ENCODE results near the gene C4orf51. TPM values are rescaled to one million over a fixed set of nuclear protein-coding genes. Genes with fewer than 3 reads are reported as not detected.

The C4orf51 gene
- total and polyA plus RNA-seq, 2 of the 4 experiments (the other 2 are of a cell fraction): not detected

DNA sequence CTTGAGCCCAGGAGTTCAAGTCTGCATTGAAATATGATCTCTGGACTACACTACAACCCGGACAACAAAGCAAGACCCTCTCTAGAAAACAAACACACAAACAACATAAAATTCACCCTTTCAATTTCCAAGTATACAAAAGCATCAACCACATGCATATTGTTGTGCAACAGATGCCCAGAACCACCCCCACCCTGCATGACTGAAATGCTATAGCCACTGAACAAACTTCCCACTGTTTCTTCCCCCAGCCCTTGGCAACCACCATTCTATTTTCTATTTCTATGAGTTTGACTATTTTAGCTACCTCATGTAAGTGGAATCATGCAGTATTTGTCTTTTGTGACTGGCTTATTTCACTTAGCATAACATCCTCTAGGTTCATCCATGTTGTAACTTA lies 14.2 kb upstream of the C4orf51 start:
- Histone ChIP-seq H3K9ac (ENCODE audit: low read depth, low read length) (no peak overlapping the region), H3K4me2 (ENCODE audit: low read depth, low read length) (no peak overlapping the region), H2BK5ac (ENCODE audit: low read depth, low read length, poor library complexity, severe bottlenecking) (no peak overlapping the region), H3K4ac (ENCODE audit: low read depth, low read length) (no peak overlapping the region), H2AK5ac (ENCODE audit: low read depth, low read length) (no peak overlapping the region), H3K9me1 (ENCODE audit: insufficient read depth, low read length) (no peaks in the 10 kb centered on the region), H4K5ac (ENCODE audit: low read depth, low read length) (no peak overlapping the region), H2AFZ (replicated peaks; ENCODE audit: low read length, poor library complexity) (no peak overlapping the region), H3K4me1 (ENCODE audit: control insufficient read depth, insufficient read depth, low read length) (no peaks in the 10 kb centered on the region), H2BK20ac (ENCODE audit: low read depth, low read length) (no peak overlapping the region), H3K27ac (ENCODE audit: insufficient read depth, low read length) (no peak overlapping the region), H3K27me3 (ENCODE audit: control insufficient read depth, insufficient read depth, low read length) (no peaks in the 10 kb centered on the region), H3K9me3 (ENCODE audit: control insufficient read depth, insufficient read depth, low read length) (no peaks in the 10 kb centered on the region), H3K18ac (ENCODE audit: low read depth, low read length) (no peak overlapping the region), H3K36me3 (ENCODE audit: control insufficient read depth, insufficient read depth, low read length) (no peaks in the 10 kb centered on the region), H4K8ac (ENCODE audit: low read depth in 2 of 2, low read length in 2 of 2) (no peak overlapping the region), H3K23ac (ENCODE audit: low read depth, low read length) (no peak overlapping the region), H3K56ac (ENCODE audit: extremely low read depth, insufficient read depth, low read length) (no peak overlapping the region), H3K14ac (replicated peaks; ENCODE audit: low read depth, low read length) (no peak overlapping the region), H4K91ac (ENCODE audit: insufficient read depth, low read depth, low read length) (no peak overlapping the region), H2BK15ac (ENCODE audit: low read depth, low read length) (no peak overlapping the region), H4K20me1 (ENCODE audit: insufficient read depth, low read length) (no peaks in the 10 kb centered on the region), H2BK120ac (ENCODE audit: low read depth, low read length) (no peak overlapping the region), H2AK9ac (replicated peaks; ENCODE audit: low read depth, low read length, poor library complexity) (no peak overlapping the region), H3K79me1 (ENCODE audit: low read depth in 1 of 2, low read length in 2 of 2) (no peaks in the 10 kb centered on the region), H3K4me3 (ENCODE audit: insufficient read depth, low read depth, low read length) (no peak overlapping the region)
- POLR2A ChIA-PET (ENCODE audit: unreplicated experiment): no interaction called here
- BruUV-seq (replicated peaks): no TSS peak
- in situ Hi-C loops (cut with MboI; ENCODE audit: low sequenced_read_pairs) (no loop called here), dilution Hi-C loops (cut with HindIII; ENCODE audit: low sequenced_read_pairs, unreplicated experiment) (no loop called here), intact Hi-C loops (cut with micrococcal nuclease) (no loop called here)
- 71% methylated on average over 1 of the region's 1 CpG; no CpG with 5 or more reads in 1 of the 2 experiments for WGBS, 2 experiments (ENCODE audit: extremely low coverage in 2 of 2, insufficient read length in 1 of 2)
- CTCF ChIA-PET: no interaction called here
- TF ChIP-seq CEBPB (IDR thresholded peaks at IDR 0.05; ENCODE audit: low read depth, low read length) (peak; percentile 57; the same call in 1 of the 2 replicates), POLR2A (IDR thresholded peaks at IDR 0.05; ENCODE audit: low read depth, low read length) (no peak), NFE2L2 (IDR thresholded peaks at IDR 0.05; ENCODE audit: low read depth, low read length) (no peak), FOS (IDR thresholded peaks at IDR 0.05; ENCODE audit: low read depth, low read length) (no peak)
- ATAC-seq (ENCODE audit: low read depth) (no peak), DNase-seq (no peak)
